Breast epithelium (tissue), 4 donors: Measurements from ENCODE around the gene CDK18. TPM values are rescaled to one million over a fixed set of nuclear protein-coding genes. Genes with fewer than 3 reads are reported as not detected.
"Not testable (repeated sequence)": the region's sequence is repeated elsewhere in the genome, so short reads cannot be mapped to it uniquely, and the experiment has no call there.

Source experiments
- DNase-seq, 2 donors: peaks; one replicate each; pipeline ENCODE4 v3.0.0-alpha.2; 2019; ENCODE audit warnings: low spot score in 2 of 2
- H3K27ac ChIP-seq, 2 donors: fragments of 200-600 bp; sonication (generic) in 1 of 2; one replicate each; pipeline ENCODE4 v1.5.1; 2016 to 2019; ENCODE audit warnings: mild to moderate bottlenecking in 1 of 2
- H3K27me3 ChIP-seq, 2 donors: fragments of 200-600 bp; sonication (generic) in 1 of 2; one replicate each; pipeline versions ENCODE4 v1.5.1 to v1.6.0; 2017 to 2019; ENCODE audit warnings: control low read depth in 1 of 2, mild to moderate bottlenecking in 1 of 2
- H3K36me3 ChIP-seq: fragments of 200-600 bp; one replicate; pipeline ENCODE4 v1.5.1; 2019
- H3K4me1 ChIP-seq, 2 donors: fragments of 200-600 bp; sonication (generic); one replicate each; pipeline ENCODE4 v1.5.1; 2016 to 2019; ENCODE audit warnings: control low read depth in 1 of 2
- H3K4me3 ChIP-seq, 3 donors: fragments of 200-600 bp; sonication (generic); 1 replicate in 2 of 3; 2 replicates in 1 of 3; pipeline ENCODE4 v1.5.1; 2016 to 2019; ENCODE audit warnings: mild to moderate bottlenecking in 3 of 3, moderate library complexity in 2 of 3
- H3K9me3 ChIP-seq, 2 donors: fragments of 200-600 bp; sonication (generic) in 1 of 2; one replicate each; pipeline ENCODE4 v1.5.1; 2016 to 2019; ENCODE audit warnings: control low read depth in 1 of 2
- POLR2A ChIP-seq: fragments of 450-650 bp; IDR thresholded peaks from one replicate; pipeline ENCODE4 v1.6.1; 2016; ENCODE audit warnings: antibody characterized with exemption, mild to moderate bottlenecking, moderate library complexity
- POLR2AphosphoS5 ChIP-seq, 3 donors: sonication (generic); formaldehyde crosslinking; IDR thresholded peaks; one replicate each; pipeline ENCODE4 v1.6.1; 2017; ENCODE audit warnings: antibody characterized with exemption in 3 of 3
- intact Hi-C: fragments of 100-400 bp; cut with DNase I; formaldehyde crosslinking; loops from one replicate; pipeline ENCODE4 v1.15.1; 2023; ENCODE audit warnings: low total_unique reads
- total RNA-seq, 3 donors: library from RNA; depleted of rRNA; stranded (reverse); fragments of >200 nt; gene quantifications; one replicate each; pipeline ENCODE4 v1.1.0, GENCODE V29; 2016
- TF ChIP-seq, protein P1 (sequence below), 3 donors: fragments of 450-650 bp; IDR thresholded peaks; one replicate each; pipeline ENCODE4 v1.5.1; 2016 to 2017; ENCODE audit warnings: antibody characterized with exemption in 3 of 3, mild to moderate bottlenecking in 3 of 3, moderate library complexity in 3 of 3

CDK18 gene
- total RNA-seq, 3 donors from 2014 or later, result 1.4 to 12.3 (median 9.2) TPM

- DNase-seq, result no peak
- H3K27ac ChIP-seq, result no peak overlapping the region
- intact Hi-C loops, result no loop called here
- no peaks in the 10 kb centered on the region for H3K36me3 ChIP-seq
- TF ChIP-seq POLR2A (no peak), POLR2AphosphoS5 (IDR thresholded peaks at IDR 0.05) (no peak)
- TF ChIP-seq, protein P1, sequence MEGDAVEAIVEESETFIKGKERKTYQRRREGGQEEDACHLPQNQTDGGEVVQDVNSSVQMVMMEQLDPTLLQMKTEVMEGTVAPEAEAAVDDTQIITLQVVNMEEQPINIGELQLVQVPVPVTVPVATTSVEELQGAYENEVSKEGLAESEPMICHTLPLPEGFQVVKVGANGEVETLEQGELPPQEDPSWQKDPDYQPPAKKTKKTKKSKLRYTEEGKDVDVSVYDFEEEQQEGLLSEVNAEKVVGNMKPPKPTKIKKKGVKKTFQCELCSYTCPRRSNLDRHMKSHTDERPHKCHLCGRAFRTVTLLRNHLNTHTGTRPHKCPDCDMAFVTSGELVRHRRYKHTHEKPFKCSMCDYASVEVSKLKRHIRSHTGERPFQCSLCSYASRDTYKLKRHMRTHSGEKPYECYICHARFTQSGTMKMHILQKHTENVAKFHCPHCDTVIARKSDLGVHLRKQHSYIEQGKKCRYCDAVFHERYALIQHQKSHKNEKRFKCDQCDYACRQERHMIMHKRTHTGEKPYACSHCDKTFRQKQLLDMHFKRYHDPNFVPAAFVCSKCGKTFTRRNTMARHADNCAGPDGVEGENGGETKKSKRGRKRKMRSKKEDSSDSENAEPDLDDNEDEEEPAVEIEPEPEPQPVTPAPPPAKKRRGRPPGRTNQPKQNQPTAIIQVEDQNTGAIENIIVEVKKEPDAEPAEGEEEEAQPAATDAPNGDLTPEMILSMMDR (IDR thresholded peaks at IDR 0.05), result no peak
- no peaks in the 10 kb centered on the region for H3K9me3 ChIP-seq
- H3K4me3 ChIP-seq, result no peak overlapping the region
- H3K4me1 ChIP-seq, result peaks cover 3% of the 10 kb centered on the region in 2 donors
- H3K27me3 ChIP-seq, result peaks cover 0 to 9% of the 10 kb centered on the region in 2 donors
Measured at GRCh38 chr1:205480349-205480985, 24.0 kb upstream of the CDK18 start.

DNA sequence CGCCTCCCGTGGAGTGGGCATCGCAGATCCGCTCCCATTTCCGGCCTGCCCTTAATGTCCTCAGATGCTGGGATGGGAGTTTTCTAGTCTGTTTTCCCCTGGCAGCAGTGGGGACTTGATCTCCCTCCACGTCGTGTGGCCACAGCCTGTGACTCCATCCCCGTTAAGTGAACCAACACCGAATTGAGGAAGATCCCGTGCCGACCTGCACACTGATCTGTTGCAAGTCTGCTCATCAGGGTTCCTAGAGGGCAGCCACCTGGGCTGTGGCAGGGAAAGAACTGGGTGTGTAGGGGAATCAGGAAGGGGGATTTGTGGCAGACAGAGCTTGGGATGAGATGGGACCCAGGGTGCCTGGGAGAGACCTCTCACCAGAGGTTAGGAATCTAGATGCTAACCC, 23.3 kb upstream of the CDK18 start:
- no peaks in the 10 kb centered on the region for H3K36me3 ChIP-seq
- intact Hi-C loops, result no loop called here
- no peak overlapping the region for H3K27ac ChIP-seq
- H3K4me3 ChIP-seq, result no peak overlapping the region
- no peaks in the 10 kb centered on the region for H3K9me3 ChIP-seq
- no peak for DNase-seq
- TF ChIP-seq POLR2A (no peak), POLR2AphosphoS5 (IDR thresholded peaks at IDR 0.05) (no peak)
- TF ChIP-seq, protein P1 (IDR thresholded peaks at IDR 0.05), result no peak
- peaks cover 0 to 9% of the 10 kb centered on the region in 2 donors for H3K27me3 ChIP-seq
- H3K4me1 ChIP-seq, result peaks cover 3% of the 10 kb centered on the region in 2 donors

GRCh38 chr1:205481629-205482151, 22.8 kb upstream of the CDK18 start:
- intact Hi-C loops, result no loop called here
- H3K27me3 ChIP-seq, result peaks cover 0 to 9% of the 10 kb centered on the region in 2 donors

DNA sequence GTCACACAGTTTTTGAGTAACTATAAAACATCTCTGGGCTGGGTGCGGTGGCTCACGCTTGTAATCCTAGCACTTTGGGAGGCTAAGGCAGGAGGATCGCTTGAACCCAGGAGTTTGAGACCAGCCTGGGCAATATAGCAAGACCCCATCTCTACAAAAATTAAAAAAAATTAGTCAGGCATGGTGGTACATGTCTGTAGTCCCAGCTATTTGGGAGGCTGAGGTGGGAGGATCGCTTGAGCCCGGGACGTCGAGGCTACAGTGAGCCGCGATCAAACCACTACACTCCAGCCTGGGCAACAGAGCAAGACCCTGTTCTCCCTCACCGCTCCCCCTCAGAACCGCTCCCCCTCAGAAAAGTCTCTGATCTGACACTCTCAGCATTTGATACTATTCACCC, 21.9 kb upstream of the CDK18 start:
- H3K36me3 ChIP-seq, H3K9me3 ChIP-seq, H3K4me3 ChIP-seq, H3K27me3 ChIP-seq, H3K4me1 ChIP-seq, H3K27ac ChIP-seq, intact Hi-C loops, DNase-seq: not testable (repeated sequence)

More at GRCh38 chr1:205481629-205482151, 22.8 kb upstream of the CDK18 start:
- Histone ChIP-seq H3K4me1 (peaks cover 3% of the 10 kb centered on the region in 2 donors), H3K4me3 (no peak overlapping the region), H3K36me3 (no peaks in the 10 kb centered on the region), H3K9me3 (no peaks in the 10 kb centered on the region), H3K27ac (no peak overlapping the region)
- DNase-seq, result no peak
- TF ChIP-seq POLR2AphosphoS5 (IDR thresholded peaks at IDR 0.05) (no peak), POLR2A (no peak)
- TF ChIP-seq, protein P1 (IDR thresholded peaks at IDR 0.05), result no peak

DNA sequence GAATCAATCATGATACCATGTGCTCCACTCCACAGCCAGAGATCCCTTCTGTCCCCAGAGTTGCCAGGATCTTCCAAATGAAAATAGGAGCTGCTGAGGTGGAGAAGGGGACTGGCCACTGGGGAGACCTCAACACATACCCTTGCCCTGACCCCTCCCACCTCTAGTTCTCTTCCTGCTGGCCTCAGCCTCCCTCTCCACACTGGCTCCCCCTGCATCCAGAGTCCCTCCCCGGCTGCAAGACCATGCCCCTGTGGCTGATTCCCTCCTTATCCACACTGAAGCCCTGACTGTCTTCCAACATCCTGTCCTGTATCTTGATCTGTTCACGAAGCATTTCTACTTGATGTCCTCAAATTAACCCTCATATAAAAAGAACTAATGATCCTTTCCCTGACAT, 21.1 kb upstream of the CDK18 start:
- peaks cover 0 to 9% of the 10 kb centered on the region in 2 donors for H3K27me3 ChIP-seq

More for the DNA sequence above, 21.1 kb upstream of the CDK18 start:
- Histone ChIP-seq H3K36me3 (no peaks in the 10 kb centered on the region), H3K4me1 (no peaks in the 10 kb centered on the region), H3K27ac (no peak overlapping the region), H3K9me3 (no peaks in the 10 kb centered on the region), H3K4me3 (no peak overlapping the region)
- no peak for TF ChIP-seq POLR2AphosphoS5 (IDR thresholded peaks at IDR 0.05)
- TF ChIP-seq, protein P1 (IDR thresholded peaks at IDR 0.05), result no peak
- no peak for TF ChIP-seq POLR2A
- intact Hi-C loops, result no loop called here
- DNase-seq, result no peak
